Measurements from ENCODE around the gene SRGAP1. TPM values are rescaled to one million over a fixed set of nuclear protein-coding genes. Genes with fewer than 3 reads are reported as not detected.

SRGAP1 gene
- total and polyA plus RNA-seq, 9 donors, result 2.8 to 17.9 (median 8.6) TPM

- intact Hi-C loops (cut with DNase I), result no loop called here
- Histone ChIP-seq H3K9me3 (no peaks in the 10 kb centered on the region), H3K4me3 (no peak overlapping the region), H3K36me3 (no peaks in the 10 kb centered on the region), H3K4me1 (ENCODE audit: insufficient read depth) (peaks cover 6% of the 10 kb centered on the region), H3K27ac (no peak overlapping the region), H3K27me3 (no peaks in the 10 kb centered on the region)
- 91 to 97% (median 93%) methylated on average over 6 of the region's 6 CpGs for WGBS, 3 donors
- no peak for DNase-seq
- no peak for TF ChIP-seq EP300 (IDR thresholded peaks at IDR 0.05)
- TF ChIP-seq POLR2A (IDR thresholded peaks at IDR 0.05), result no peak
- no peak for TF ChIP-seq CTCF (IDR thresholded peaks at IDR 0.05)
Observed at GRCh38 chr12:63968673-63969072, 124.2 kb downstream of the SRGAP1 start.

GRCh38 chr12:63976902-63977395 is 132.4 kb downstream of the SRGAP1 start:
- Histone ChIP-seq H3K27ac (no peak overlapping the region), H3K4me3 (no peak overlapping the region), H3K9me3 (no peaks in the 10 kb centered on the region), H3K4me1 (ENCODE audit: insufficient read depth) (no peaks in the 10 kb centered on the region), H3K36me3 (no peaks in the 10 kb centered on the region), H3K27me3 (no peaks in the 10 kb centered on the region)
- WGBS, 3 donors, result 96 to 97% (median 96%) methylated on average over 4 of the region's 4 CpGs
- TF ChIP-seq POLR2A (IDR thresholded peaks at IDR 0.05) (no peak), CTCF (IDR thresholded peaks at IDR 0.05) (no peak), EP300 (IDR thresholded peaks at IDR 0.05) (no peak)
- intact Hi-C loops (cut with DNase I), result no loop called here
- no peak for DNase-seq

- intact Hi-C loops (cut with DNase I), result no loop called here
- DNase-seq, result no peak
- Histone ChIP-seq H3K4me1 (ENCODE audit: insufficient read depth) (no peaks in the 10 kb centered on the region), H3K27me3 (no peaks in the 10 kb centered on the region), H3K9me3 (no peaks in the 10 kb centered on the region), H3K36me3 (no peaks in the 10 kb centered on the region), H3K27ac (no peak overlapping the region), H3K4me3 (no peak overlapping the region)
- TF ChIP-seq EP300 (IDR thresholded peaks at IDR 0.05), result no peak
- no peak for TF ChIP-seq CTCF (IDR thresholded peaks at IDR 0.05)
- TF ChIP-seq POLR2A (IDR thresholded peaks at IDR 0.05), result no peak
- WGBS, 3 donors, result 52 to 73% (median 67%) methylated on average over 4 of the region's 4 CpGs
Observed at GRCh38 chr12:63977441-63977840, 132.9 kb downstream of the SRGAP1 start.

GRCh38 chr12:63978519-63978918 is 134.0 kb downstream of the SRGAP1 start:
- Histone ChIP-seq H3K27me3 (no peaks in the 10 kb centered on the region), H3K36me3 (no peaks in the 10 kb centered on the region), H3K27ac (no peak overlapping the region), H3K4me3 (no peak overlapping the region), H3K4me1 (ENCODE audit: insufficient read depth) (peaks cover 3% of the 10 kb centered on the region), H3K9me3 (no peaks in the 10 kb centered on the region)
- intact Hi-C loops (cut with DNase I), result no loop called here
- DNase-seq, result no peak
- 50 to 74% (median 51%) methylated on average over 1 of the region's 1 CpG for WGBS, 3 donors
- TF ChIP-seq CTCF (IDR thresholded peaks at IDR 0.05), result no peak
- no peak for TF ChIP-seq EP300 (IDR thresholded peaks at IDR 0.05)
- TF ChIP-seq POLR2A (IDR thresholded peaks at IDR 0.05), result no peak
